GM18873 (cell line): ENCODE data around the gene S100A1.
"Not testable (repeated sequence)": the region's sequence is repeated elsewhere in the genome, so short reads cannot be mapped to it uniquely, and the experiment has no call there.

ENCODE experiments used
- ATAC-seq: cut with Tn5 transposase; IDR thresholded peaks from one replicate; pipeline ENCODE4 v1.9.1; 2021; ENCODE audit warnings: mild to moderate bottlenecking, moderate library complexity, moderate number of reproducible peaks; ENCODE audit not compliant: unreplicated experiment, low FRiP score

S100A1 gene

DNA sequence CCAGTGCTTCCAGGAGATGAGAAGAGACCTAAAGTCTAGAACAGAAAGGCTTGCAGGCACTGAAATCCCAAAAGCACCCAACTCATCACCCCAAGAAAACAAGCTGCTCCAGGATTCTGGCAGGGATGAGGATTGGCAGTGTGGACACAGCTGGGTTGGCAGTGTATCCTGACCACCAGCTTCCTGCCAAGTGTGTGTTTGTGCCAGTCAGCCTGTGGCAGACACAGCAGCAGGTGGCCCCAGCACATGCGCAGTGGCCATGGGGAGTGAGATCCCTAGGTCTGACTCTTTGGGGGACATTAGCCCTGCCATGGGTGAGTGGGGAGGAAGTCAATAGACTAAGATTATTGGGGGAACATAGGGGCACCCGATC lies 21.6 kb downstream of the S100A1 start:
- ATAC-seq = no peak

DNA sequence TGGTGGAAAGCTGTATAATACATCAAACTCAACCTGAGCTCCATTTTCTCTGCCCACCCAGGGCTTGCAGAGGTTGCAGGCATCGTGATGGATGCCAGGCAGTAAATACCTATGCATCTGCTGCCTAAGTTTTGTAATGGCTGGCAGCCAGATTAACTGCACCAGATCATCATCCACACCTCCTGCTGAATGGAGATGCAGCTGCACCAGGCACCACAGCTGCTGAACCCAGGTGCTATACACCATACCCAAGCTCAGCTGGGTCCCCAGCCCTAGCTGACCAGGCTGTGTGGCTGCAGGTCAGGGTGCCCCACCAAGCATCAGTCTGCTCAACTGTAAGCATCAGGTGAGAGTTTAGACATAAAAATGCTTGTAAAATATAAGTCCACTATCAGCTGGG lies 23.5 kb downstream of the S100A1 start:
- ATAC-seq = no peak

DNA sequence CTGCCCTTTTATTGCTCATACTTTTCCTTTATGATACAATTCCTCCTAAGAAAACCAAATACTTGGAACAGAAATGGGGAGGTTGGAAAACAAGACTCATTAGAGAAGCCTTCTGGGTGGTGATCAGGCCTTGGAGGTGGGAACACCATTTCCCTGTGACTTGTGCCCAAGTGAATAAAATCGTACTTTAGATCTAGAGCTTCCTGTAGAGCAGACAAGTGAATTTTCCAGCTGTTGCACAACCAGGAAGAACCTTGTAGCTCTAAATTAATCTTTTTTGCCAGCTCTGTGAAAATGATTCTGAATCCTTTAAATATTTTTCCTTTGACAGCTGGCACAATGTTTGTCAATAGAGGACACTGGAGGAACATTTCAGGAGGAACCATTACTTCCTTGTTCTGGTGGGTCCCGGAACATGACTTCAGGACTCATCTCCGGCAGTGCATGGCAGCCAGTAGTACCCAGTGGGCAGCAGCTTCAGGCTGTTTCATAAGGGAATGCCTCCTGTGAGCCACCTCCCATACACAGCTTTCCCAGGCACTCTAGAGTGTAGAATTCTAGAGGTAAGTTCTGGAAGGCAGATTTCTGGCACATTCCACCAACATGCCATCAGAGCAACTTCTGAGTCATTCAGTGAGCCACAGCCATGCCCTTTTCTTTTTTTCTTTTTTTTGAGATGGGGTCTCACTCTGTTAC lies 24.7 kb downstream of the S100A1 start:
- ATAC-seq = no peak

DNA sequence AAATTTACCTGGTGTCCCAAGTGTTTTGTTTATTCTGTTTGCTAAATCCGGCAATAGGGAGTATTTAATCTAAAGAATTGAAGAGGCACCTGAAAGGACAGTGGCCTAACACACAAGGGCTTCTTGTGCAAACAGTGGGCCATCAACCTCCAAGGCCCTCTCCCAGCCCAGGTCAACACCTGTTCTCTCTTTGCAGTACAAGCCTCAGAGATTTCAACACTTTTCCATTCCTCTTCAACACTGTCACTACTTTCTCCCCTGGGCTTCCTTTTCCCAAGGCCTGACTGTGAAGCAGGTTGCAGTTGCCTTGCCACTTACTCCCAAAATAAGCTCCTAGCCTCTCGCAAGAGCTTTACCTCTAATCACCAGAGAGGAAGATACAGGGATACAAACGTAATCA lies 27.1 kb downstream of the S100A1 start:
- no peak for ATAC-seq

DNA sequence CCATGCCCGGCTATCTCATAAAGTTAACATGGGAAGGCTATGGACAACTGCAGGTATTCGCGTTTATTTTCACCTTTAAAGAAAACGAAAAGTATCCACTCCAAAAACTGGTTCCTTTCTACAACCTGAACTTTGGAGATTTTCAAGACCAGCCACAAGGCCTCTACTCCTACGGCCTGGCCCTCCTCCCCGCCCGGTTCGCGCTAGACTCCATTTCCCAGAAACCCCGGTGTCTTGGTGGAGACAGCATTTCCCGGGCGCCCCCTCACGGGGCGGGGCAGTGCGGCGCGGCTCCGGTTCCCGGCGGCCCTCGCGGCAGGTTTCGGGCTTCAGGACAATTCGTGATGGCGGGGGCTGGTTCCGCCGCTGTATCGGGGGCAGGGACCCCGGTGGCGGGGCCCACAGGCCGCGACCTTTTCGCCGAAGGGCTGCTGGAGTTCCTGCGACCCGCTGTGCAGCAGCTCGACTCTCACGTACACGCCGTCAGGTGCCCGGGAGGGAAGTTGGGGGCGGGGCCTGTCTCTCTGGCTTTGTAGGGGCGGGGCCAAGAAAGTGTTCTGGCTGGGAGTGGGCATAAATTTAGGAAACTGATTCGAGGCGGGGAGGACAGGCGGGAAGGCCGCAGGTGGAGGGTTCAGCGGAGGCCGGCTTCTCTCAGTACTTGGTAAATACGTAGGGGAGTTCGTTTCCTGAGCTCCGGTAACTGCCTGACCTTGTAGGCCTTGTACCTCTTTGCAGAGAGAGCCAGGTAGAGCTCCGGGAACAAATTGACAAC lies 30.4 kb downstream of the S100A1 start, which contains the start of gene SNAPIN:
SNAPIN (plus strand) TSS at position 304 of the 775 bp plus-strand sequence; CDS start at position 345, 41 bp downstream.
- ATAC-seq = peak; percentile 75

DNA sequence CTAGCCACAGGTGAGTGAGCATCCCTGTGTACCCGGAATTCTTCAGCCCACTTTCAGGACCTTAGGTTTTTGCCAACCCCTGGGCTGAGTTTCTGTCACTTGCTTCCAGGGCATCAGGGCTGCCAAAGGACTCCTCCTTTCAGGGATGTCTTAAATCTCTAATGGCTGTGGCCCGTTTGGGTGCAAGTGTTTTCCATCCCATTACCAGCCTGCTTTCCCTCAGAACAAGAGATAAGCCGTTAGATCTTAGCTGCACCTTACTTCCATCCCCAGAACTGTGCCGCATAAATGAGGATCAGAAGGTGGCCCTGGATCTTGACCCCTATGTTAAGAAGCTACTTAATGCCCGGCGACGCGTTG lies 30.9 kb downstream of the S100A1 start:
- ATAC-seq = no peak

DNA sequence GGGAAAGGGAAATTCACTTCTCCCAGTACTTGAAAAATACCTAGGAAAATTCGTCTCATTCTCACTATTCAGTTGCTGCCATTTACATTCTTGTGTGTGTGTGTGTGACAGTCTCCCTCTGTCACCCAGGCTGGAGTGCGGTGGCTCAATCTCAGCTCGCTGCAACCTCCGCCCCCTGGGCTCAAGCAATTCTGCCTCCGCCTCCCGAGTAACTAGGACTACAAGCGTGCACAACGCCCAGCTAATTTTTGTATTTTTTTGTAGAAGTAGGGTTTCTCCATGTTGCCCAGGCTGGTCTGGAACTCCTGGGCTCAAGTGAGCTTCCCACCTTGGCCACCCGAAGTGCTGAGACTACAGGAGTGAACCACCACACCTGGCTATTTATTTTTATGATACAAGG lies 31.4 kb downstream of the S100A1 start:
- no peak for ATAC-seq

DNA sequence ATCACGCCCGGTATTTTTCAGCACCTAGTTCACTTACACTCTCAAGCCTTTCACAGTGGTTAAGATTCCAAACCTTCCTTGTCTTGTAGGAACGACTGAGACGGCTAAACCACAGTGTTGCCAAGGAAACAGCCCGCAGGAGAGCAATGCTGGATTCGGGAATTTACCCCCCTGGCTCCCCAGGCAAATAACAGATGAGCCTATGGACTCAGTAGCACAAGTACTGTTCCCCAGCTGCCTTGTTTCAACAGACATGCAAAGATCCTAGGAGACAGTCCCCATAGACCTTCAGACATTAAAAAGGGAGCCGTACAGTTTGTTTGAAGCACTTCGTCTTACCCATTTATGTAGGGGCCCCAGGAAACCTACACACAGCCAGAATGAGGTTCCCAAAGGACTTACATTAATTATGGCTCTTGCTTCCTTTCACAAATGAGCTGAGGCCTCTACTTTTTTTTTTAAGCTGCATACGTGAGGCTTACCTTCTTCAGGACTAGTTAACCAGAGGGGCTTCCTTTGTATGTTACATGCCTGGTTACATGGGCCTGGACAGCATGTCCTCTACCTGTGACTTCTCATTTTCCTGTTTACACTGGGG lies 33.0 kb downstream of the S100A1 start:
- no peak for ATAC-seq

DNA sequence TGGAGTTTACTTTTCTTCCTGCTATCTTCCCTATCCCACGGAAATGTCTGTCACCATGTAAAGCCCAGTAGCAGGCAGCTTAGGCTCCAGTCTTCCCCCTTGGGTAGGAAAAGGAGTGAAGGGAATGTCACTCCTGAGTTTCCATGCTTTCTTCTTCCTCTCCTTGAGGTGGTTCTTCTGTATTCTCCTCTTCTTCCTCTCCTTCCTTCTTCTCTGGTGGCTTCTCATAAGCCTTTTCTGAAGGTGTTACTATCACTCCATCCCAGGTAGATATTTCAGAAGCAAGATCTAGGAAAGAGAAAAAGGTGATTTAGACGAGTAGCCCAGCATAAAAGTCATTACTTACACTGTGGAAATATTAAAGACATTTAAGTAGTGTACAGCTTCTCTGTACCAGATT lies 34.0 kb downstream of the S100A1 start:
- ATAC-seq = no peak

DNA sequence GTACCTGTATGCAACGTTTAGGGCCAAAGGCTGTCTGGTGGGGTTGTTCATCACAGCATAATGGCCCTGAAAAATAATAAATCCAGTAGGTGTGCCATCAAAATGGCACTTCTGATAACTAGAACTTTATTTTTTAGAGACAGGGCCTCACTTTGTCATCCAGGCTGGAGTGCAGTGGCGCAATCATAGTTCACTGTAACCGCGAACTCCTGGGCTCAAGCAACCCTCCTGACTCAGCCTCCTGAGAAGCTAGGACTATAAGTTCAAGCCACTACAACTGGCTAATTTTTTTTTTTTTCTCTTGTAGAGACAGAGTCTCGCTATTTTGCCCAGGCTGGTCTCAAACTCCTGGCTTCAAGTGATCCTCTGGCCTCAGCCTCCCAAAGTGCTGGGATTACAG lies 35.0 kb downstream of the S100A1 start:
- no peak for ATAC-seq

DNA sequence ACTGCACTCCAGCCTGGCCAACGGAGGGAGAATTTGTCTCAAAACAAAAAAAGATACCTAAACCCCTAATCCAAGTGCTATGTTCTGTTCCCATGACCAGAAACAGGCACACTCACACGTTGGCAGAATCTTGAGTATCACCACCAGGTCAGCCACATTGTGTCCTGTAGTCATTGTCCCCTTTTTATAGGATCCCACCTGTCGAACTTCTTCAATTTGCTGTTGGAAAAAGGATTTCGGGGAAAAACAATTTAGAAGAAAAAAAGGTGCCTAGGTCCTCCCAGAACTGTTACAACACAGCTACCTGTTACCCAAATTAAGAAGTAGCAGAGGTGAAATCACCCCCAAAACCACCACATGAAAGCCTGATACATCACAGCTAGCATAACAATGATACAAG lies 39.2 kb downstream of the S100A1 start:
- ATAC-seq = no peak

DNA sequence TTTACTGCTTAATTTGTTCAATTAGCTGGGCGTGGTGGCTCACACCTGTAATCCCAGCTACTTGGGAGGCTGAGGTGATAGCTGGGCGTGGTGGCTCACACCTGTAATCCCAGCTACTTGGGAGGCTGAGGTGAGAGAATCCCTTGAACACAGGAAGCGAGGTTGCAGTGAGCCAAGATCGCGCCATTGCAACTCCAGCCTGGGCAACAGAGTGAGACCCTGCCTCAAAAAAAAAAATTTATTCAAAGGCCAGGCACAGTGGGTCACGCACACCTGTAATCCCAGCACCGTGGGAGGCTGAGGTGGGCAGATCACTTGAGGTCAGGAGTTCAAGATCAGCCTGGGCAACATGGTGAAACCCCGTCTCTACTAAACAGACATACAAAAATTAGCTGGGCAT lies 40.4 kb downstream of the S100A1 start:
- ATAC-seq = not testable (repeated sequence)

DNA sequence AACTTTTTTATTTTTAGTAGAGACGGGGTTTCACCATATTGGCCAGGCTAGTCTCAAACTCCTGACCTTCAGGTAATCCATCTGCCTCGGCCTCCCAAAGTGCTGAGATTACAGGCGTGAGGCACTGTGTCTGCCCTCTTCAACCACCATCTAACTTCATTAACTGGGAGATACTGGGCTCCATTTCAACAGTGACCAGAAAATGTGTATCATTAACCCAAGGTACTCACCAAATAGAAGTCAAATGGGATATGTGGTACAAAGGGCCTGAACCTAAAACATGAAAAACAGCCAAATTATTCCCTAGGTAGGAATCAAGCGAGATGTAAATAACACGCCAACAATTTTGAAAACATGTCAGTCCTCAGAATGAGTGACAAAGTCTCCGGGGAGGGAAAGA lies 41.4 kb downstream of the S100A1 start:
- ATAC-seq = no peak

DNA sequence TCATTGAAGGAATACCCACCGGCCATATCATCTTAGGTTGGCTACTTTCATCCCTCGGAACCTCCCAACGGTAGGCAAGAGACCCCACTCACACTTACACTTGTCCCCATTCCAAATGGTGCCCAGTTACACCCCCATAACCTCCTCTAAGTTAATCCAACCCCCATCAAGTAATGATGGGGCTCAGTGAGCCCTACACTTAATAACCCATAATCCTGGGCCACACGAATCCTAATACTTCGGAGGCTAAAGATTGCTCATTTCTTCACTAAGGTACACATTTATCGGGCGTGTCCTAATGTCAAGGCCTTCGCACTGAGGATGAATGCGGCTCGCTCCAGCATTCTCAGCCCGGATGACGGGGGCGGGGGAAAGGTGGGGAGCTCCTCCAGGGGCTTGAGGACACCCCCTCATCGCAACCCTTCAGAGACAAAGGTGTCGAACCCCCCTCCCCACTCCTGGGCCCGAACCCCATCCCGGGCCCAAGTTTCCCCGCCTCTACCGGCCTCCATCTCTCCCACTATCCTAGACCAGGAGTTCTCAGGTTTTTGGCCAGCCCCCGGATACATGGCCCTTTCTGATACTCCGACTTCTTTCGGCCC lies 42.1 kb downstream of the S100A1 start:
- ATAC-seq = no peak

DNA sequence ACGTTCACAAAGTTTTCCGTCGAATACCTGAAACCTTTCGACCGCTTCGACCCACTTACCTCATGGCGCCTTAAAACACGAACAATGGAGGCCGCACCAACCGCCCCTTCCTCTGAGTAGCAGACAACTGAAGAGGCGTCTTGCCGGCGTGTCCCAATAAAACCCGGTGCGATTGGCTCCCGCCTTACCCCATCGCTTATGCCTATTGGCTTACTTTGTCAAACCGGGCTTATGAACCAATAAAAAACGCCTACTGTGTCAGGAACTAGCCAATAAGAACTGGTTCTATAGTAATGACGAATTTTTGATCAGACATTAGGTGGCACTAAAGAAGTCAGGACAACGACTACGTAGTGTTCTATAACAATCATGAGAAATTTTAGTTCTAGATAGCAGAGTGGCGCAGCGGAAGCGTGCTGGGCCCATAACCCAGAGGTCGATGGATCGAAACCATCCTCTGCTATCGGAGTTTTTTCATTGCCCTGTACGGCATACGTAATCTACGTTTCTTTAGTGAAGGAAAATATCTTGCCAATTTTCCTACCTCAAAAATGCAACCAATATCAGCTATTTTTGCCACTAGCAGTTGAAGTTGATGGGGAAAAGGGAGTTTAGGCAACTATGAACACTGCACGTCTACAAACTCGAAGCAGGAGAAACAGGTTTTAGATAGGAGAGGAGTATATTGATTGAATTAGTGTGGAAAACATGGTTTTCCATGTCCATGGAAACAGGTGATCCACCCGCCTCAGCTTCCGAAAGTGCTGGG lies 42.8 kb downstream of the S100A1 start, which contains the start of gene ILF2:
ILF2 (minus strand) TSS at position 135 of the 769 bp plus-strand sequence; CDS start at position 64, 71 bp downstream.
- ATAC-seq = peak; percentile 93

DNA sequence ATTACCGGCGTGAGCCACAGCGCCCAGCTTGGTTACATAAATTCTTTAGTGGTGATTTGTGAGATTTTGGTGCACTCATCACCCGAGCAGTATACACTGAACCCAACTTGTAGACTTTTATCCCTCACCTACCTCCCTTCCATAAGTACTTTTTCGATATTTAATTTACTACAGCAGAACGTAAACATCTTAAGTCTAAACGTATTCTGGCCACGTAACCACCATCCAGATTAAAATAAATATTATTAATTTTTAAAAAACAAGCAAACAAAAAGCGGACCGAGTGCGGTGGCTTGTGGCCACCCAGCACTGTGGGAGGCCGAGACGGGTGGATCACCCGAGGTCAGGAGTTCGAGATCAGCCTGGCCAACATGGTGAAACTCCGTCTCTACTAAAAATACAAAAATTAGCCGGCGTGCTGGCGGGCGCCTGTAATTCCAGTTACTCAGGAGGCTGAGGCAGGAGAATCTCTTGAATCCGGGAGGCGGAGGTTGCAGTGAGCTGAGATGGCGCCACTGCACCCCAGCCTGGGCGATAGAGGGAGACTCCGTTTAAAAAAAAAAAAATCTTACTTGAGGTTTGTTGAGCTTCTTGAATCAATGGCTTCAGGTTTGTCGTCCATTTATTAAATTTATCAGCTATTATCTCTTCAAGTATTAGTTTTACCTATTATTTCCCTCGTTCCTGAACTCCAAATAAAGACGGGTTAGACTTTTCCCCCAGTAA lies 43.6 kb downstream of the S100A1 start:
- peak; percentile 6 for ATAC-seq

DNA sequence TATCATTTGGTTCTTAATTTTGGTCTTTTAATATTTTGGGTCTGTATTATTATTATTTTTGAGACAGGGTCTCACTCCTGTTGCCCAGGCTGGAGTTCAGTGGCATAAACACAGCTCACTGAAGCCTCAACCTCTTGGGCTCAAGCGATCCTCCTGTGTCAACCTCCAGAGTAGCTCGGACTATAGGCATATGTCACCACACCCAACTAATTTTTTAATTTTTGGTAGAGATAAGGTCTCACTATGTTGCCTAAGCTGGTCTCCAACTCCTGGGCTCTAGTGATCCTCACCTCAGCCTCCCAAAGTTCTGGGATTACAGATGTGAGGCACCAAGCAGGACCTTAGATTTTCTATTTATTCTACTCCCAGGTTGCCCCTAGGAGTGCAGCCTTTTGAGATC lies 45.3 kb downstream of the S100A1 start:
- no peak for ATAC-seq

DNA sequence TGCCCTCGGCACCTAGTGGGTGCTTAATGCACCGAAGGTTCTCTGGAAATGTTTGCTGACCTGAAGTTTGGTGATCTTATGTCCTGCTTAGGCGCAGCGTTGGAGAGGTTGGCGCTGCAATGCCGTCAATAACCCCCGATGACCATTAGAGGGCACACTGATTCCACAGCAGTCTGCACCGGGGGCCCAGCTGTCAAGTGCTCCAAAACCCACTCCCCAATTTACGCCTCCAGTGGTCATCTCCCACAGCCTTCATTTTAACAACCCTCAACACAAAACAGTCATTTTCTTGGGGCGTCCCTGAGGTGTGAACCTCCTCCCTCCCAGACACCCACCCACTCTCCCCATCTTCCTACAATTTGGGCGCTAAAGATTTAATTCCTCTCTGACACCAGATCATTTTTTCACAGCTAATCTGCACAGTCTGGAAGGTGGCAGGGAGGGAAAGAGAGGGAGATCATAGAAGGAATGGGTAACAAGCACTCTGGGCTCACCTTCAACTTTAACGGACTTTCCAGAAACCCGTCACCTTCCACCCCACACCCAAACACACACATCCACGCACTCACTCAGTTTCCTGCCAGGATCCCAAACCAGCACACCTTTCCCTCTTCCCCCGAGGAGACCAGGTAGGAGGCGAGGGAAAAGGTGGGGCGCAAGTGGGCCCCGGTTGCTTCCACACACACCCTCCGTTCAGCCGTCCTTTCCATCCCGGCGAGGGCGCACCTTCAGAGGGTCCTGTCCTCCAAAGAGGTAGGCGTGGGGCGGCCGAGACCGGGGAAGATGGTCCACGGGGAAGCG lies 49.7 kb downstream of the S100A1 start:
- no peak for ATAC-seq
